KG1 (cell line): Measurements from ENCODE around the gene RTN4R.

ENCODE experiments used
- DNase-seq: peaks from one replicate; lab custom pipeline; 2025; lab: John Stamatoyannopoulos, UW

RTN4R gene

GRCh38 chr22:20214853-20215252, 53.3 kb downstream of the RTN4R start:
- no peak for DNase-seq

GRCh38 chr22:20213833-20214708, 54.0 kb downstream of the RTN4R start:
- no peak for DNase-seq

- no peak for DNase-seq
Measured at GRCh38 chr22:20212754-20213699, 55.1 kb downstream of the RTN4R start.

GRCh38 chr22:20211997-20212753, 55.9 kb downstream of the RTN4R start:
- DNase-seq = no peak

GRCh38 chr22:20211409-20211996, 56.6 kb downstream of the RTN4R start:
- no peak for DNase-seq

- no peak for DNase-seq
Measured at GRCh38 chr22:20210473-20211059, 57.6 kb downstream of the RTN4R start.

- DNase-seq = no peak
Measured at GRCh38 chr22:20209761-20210250, 58.3 kb downstream of the RTN4R start.

- no peak for DNase-seq
Measured at GRCh38 chr22:20208713-20209310, 59.3 kb downstream of the RTN4R start.

- no peak for DNase-seq
Measured at GRCh38 chr22:20207277-20208025, 60.7 kb downstream of the RTN4R start.

- no peak for DNase-seq
Measured at GRCh38 chr22:20206709-20207215, 61.4 kb downstream of the RTN4R start.

GRCh38 chr22:20205964-20206708, 62.0 kb downstream of the RTN4R start:
- no peak for DNase-seq

GRCh38 chr22:20205464-20205963, 62.6 kb downstream of the RTN4R start:
- no peak for DNase-seq

GRCh38 chr22:20204806-20205205, 63.3 kb downstream of the RTN4R start:
- DNase-seq = no peak

GRCh38 chr22:20204311-20204710, 63.8 kb downstream of the RTN4R start:
- DNase-seq = no peak

- DNase-seq = no peak
Measured at GRCh38 chr22:20203552-20204201, 64.4 kb downstream of the RTN4R start.

GRCh38 chr22:20203142-20203551, 65.0 kb downstream of the RTN4R start:
- DNase-seq = no peak

GRCh38 chr22:20201837-20202392, 66.2 kb downstream of the RTN4R start:
- no peak for DNase-seq

GRCh38 chr22:20199906-20200305, 68.2 kb downstream of the RTN4R start:
- no peak for DNase-seq
